22Rv1 (cell line): ENCODE measurements around the gene CAMTA1.

Experiments
- H3K27ac ChIP-seq: fragments of 450-650 bp; 2 replicates; pipeline ENCODE4 v1.5.1; 2017
- CTCF ChIP-seq: fragments of 450-650 bp; IDR thresholded peaks from 2 replicates; pipeline ENCODE4 v1.5.1; 2017; ENCODE audit warnings: mild to moderate bottlenecking
- ZFX ChIP-seq: fragments of 450-650 bp; IDR thresholded peaks from 2 replicates; pipeline ENCODE4 v1.6.1; 2017; ENCODE audit warnings: antibody characterized with exemption, borderline replicate concordance

Gene CAMTA1

GRCh38 chr1:7744882-7745281 is 959.6 kb downstream of the CAMTA1 start:
- TF ChIP-seq CTCF = no peak
- H3K27ac ChIP-seq = no peak overlapping the region

GRCh38 chr1:7745783-7746182 is 960.5 kb downstream of the CAMTA1 start:
- no peak overlapping the region for H3K27ac ChIP-seq
- TF ChIP-seq CTCF = no peak
- no peak for TF ChIP-seq ZFX

GRCh38 chr1:7747605-7748004 is 962.4 kb downstream of the CAMTA1 start:
- no peak for TF ChIP-seq ZFX
- TF ChIP-seq CTCF = no peak
- H3K27ac ChIP-seq = no peak overlapping the region

- no peak overlapping the region for H3K27ac ChIP-seq
- no peak for TF ChIP-seq CTCF
- no peak for TF ChIP-seq ZFX
Observed at GRCh38 chr1:7749126-7749525, 963.9 kb downstream of the CAMTA1 start.

- TF ChIP-seq CTCF (no peak), ZFX (no peak)
Observed at GRCh38 chr1:7751174-7751573, 965.9 kb downstream of the CAMTA1 start.

GRCh38 chr1:7752512-7753417 is 967.5 kb downstream of the CAMTA1 start:
- no peak overlapping the region for H3K27ac ChIP-seq
- TF ChIP-seq ZFX (no peak), CTCF (peak; percentile 90)

More at GRCh38 chr1:7751174-7751573, 965.9 kb downstream of the CAMTA1 start:
- no peak overlapping the region for H3K27ac ChIP-seq

GRCh38 chr1:7753641-7754040 is 968.4 kb downstream of the CAMTA1 start:
- no peak overlapping the region for H3K27ac ChIP-seq
- TF ChIP-seq CTCF = no peak
- TF ChIP-seq ZFX = no peak
